8988T (cell line): ENCODE data around the gene IST1.
A peak's percentile ranks its signal among the peaks of the same experiment; 100 is the strongest.
"Not testable (repeated sequence)": the region's sequence is repeated elsewhere in the genome, so short reads cannot be mapped to it uniquely, and the experiment has no call there.

ENCODE experiments used
- DNase-seq: peaks from one replicate; pipeline ENCODE4 v3.0.0; 2011

Gene IST1

DNA sequence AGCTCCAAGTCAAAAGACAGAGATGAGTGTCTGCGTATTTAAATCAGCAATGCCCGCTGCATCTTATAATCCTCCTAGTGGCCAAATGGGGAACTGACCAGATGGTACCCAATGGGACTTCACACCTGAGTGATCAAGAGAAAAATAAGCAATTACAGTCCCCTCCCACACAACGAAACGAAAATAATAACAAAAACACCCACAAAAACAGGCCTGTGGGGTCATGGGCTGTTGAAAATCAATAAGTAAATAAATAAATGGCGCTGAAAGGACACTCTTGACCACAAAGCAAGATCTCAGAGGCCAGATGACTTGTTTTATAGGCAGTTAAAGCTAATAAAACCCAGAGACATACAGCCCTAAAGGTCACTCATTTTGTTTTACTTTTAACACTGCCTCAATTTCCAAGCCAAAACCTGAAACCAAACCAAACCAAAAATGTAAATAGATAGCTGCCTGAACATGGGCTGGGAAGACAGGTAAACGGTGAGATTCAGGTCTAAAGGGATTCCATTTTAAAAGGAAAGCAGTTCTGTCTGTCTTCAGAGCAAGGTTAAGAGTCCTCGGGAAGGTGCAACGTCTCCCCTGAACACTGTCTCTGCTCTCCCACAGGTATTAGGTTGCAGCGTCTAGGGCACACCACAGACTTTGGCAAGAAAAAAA lies 12.7 kb upstream of the IST1 start:
- peak; percentile 55 for DNase-seq

DNA sequence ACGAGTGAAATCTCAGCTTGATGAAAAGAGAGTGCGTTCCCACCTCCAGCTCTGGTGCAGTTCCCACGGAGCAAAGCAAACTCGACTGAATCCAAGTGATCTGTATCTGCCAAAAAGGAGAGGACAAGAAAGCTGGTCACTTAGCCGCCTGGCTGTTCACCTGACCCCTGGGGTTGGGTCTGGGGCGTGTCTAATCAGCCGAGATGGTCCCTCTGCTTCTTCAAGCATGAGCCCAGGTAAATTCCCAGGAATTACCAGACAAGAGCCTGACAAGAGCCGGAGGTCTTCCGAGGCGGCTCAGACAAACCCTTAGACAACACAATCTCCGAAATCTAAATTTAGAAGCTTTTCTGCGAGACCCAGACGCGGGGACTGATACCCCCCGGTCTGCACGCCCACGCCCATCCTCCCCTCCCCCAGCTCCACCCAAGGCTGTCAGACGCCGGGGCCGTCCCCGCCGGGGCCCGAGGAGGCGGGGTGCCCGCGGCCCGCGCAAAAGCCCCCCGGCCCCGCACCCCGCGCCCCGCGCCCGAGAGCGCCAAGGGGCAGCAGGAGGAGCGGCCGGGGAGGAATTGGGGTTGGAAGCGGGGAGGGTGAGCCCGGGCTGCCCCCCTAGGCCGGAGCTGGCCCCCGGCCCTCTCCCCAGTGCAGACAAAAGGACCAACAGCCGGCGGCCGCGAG lies 12.0 kb upstream of the IST1 start:
- DNase-seq = no peak

DNA sequence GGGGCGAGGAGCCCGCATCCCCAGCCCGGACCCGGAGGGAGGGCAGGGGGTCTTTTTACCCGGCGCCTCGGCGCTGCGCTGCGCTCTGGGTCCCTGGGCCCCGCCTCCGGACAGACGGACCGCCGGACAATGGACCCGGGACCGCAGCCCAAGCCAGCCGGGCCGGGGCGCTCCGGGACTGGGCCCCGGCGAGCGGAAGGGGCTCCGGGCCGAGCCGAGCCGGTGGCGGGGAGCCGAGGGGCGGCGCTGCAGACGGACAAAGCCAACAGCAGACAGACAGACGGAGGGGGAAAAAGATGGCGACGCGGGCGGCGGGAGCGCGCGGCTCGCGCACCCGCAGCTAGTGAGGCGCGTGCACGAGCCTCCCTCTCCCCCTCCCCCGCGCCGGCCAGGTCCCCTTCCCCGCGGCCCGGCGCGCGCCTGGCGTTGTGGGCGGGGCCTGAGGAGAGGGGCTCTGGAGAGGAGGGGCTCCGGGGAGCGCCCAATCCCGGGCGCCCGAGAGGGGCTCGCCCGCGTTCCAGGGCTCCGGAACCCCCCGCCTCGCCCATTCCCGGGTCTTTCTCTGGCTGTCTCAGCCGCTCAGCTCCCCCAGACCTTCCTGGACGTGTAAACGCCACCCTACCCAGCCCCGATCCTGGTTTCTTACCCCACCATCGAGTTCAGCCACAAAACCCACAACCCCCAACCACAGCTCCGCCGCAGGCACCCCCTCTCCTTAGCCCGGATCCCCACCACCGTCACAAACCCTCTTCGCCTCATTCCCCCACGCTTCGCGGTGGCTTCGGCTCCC lies 11.3 kb upstream of the IST1 start, which contains the start of gene ZNF821:
Gene ZNF821, minus strand, starts transcription at position 334 of the 790 bp plus-strand sequence. CDS start 4,236 bp downstream, outside the sequence.
- peak; percentile 93 for DNase-seq

DNA sequence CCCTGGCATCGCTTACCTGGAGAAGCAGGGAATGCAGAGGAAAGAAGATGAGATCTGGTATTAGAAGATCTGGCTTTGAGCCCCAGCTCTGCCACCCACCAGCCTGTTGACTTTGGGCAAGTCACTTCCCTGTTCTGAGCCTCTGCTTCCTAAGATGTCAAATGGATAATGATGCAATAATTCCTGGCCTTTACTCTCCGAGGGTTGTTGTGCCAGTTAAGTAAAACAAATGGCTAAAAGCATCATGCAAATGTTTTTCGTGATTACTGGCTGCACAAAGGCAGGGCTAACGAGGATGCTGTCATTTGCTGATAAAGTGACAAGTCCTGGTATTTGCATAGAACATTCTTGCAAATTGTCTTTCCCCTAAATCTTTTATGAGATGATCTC lies 10.1 kb upstream of the IST1 start:
- no peak for DNase-seq

DNA sequence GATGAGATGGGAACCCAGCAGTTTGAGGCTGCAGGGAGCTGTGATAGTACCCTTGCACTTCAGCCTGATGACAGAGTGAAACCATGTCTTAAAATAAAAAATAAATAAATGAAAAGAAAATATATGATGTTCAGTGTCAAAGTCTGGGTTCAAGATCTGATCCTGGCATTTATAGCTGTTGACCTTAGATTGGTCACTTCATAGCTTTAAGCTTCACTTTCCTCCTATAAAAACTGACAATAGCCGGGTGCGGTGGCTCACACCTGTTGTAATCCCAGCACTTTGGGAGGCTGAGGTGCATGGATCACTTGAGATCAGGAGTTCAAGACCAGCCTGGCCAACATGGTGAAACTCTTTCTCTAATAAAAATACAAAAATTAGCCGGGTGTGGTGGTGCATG lies 6.2 kb upstream of the IST1 start:
- DNase-seq = no peak

DNA sequence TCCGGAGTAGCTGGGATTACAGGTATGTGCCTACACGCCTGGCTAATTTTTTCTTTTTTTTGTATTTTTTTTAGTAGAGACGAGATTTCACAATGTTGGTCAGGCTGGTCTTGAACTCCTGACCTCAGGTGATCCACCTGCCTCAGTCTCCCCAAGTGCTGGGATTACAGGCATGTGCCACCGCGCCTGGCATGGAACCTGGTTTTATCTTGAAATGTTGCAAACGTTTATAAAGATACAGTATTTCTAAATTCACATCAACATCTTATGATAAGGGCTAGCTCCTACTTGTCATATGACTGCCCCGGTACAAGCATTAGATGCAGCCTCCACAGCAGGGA lies 1.5 kb upstream of the IST1 start:
- DNase-seq = no peak

DNA sequence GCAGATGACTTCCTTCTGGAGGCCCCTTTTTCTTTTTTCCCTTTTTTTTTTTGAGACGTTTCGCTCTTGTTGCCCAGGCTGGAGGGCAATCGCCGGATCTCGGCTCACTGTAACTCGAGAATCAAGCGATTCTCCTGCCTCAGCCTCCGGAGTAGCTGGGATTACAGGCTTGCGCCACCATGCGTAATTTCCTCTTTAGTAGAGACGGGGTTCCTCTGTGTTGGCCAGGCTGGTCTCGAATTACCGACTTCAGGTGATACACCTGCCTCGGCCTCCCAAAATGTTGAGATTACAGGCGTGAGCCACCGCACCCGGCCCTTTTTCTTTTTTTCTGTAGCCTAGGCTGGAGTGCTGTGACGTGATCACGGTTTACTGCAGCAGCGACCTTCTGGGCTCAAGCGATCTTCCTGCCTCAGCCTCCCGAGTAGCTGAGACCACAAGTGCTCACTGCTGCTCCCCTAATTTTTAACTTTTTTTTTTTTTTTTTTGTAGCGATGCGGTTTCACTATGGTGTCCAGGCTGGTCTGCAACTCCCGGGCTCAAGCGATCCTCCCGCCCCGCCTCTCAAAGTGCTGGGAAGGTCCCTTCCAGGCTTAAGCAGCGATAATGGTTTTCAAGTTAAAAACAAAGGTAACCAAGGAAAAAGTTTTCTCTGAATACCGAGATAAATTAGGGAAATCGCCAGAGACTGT lies 956 bp upstream of the IST1 start:
- no peak for DNase-seq

DNA sequence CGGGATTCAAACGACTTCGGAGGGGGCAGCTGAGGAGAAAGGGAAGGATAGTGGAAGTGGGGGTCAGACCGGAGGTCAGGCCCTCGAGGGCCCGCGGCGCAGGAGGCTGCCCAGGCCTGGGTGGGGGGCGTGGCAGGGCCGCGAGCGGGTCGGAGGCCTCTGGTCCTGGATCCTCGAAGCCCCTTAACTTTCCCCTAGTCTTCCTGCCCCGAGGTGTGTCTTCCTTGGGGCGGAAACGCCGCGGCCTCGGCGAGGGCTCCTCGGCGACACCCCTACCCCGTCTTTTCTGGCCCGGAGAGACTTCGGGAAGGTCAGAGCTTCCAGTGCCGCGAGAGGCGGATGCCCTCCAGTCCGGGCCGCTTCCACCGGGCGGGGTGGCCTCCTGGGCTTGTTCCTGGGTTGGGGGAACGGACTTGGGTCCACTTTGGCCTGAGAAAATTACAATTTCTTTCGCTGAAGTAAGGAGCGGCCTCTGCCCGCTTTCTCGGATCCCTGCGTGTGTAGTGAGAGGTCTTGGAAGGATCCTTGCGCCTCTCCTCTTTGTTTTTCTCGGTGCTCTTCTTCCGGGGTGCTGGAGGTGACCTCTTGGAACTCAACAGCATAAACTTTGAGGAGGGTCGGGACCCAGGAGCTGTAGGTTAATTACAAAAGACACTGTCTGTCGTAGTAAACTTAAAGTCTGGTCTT lies 491 bp downstream of the IST1 start:
- no peak for DNase-seq

DNA sequence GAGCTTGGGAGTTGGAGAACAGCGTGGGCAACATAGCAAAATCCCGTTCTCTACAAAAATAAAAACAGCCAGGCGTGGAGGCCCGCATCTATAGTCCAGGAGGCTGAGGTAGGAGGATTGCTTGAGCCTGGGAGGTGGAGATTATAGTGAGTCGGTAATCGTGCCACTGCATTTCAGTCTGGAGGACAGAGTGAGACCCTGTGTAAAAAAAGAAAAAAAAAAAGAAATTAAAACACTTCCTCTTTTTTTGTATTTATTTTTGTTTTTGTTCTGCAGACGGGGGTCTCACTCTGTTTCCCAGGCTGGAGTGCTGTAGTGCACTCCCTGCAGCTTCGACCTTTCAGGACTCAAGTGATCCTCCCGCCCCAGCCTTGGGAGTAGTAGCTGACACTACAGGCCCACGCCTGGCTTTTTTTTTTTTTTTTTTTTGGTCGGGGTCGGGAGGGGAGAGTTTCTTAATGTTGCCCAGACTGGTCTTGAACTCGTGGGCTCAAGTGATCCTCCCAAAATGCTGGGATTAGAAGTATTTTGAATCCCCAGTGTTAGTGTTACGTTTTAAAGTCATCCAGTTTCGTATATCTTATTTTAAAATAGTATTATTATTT lies 1.5 kb downstream of the IST1 start:
- DNase-seq = no peak

DNA sequence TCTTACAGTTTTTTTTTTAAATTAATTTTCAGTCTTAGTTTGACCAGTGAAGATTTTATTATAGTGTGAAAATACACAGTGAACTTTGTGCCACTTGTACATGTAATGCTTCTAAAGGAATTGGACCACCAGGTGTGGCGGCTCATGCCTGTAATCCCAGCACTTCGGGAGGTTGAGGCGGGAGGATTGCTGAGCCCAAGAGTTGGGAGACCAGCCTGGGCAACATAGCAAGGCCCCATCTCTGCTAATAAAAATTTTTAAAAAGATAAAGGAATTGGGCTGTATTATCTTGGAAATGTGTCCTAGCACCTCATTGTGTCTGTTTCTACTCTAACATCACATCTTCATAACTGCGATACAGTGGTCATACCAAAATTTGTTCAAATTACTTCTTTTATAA lies 3.8 kb downstream of the IST1 start:
- DNase-seq = no peak

DNA sequence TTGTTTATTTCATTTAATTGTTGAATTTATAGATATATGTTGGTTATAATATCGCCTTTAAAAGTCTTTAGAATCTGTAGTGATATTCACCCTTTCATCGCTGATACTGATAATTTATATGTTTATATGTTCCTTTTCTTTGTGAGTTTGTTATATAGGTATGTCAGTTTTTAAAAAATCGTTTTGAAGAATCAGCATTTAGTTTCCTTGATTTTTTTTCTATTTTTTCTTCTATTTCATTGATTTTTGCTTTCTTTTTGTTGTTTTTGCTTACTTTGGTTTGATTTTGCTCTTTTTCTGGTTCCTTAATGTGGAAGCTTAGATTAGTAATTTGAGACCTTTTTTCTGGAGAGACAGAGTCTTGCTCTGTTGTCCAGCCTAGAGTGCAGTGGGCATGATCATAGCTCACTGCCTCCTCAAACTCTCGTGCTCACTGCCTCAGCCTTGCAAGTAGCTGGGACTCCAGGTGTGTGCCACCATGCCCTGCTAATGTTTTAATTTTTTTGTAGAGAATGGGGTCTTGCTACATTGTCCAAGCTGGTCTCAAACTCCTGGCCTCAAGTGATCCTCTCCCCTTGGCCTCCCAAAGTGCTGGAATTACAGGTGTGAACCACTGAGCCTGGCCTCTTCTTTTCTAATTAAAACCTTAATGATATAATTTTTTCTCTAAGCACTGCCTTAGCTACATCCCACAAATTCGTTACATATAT lies 7.5 kb downstream of the IST1 start:
- DNase-seq = no peak

DNA sequence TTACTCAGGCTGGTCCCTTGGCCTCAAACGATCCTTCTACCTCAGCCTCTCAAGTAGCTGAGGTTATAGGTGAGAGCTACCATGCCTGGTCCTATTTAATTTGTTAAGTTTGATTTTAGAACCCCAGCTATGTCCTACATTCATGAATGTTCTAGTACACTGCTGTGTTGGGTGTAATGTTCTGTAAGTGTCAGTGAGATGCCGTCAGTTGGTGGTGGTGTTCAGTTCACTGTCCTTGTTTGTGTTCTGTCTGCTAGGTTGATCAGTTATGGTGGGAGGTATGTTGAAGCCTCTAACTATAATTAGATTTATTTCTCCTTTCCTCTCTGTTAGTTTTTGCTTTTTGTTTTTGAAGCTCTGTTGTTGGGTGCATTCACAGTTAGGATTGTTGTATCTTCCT lies 8.3 kb downstream of the IST1 start:
- no peak for DNase-seq

DNA sequence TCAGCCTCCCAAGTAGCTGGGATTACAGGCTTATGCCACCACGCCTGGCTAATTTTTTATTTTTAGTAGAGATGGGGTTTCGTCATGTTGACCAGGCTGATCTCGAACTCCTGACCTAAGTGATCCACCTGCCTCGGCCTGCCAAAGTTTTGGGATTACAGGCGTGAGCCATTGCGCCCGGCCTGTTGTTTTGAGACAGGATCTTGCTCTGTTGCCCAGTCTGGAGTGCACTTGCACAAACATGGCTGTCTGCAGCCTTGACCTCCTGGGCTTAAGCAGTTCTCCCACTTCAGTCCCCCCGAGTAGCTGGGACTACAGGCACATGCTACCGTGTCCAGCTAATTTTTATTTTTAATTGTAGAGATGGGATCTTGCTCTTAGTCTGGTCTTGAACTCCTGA lies 8.9 kb downstream of the IST1 start:
- DNase-seq = no peak

DNA sequence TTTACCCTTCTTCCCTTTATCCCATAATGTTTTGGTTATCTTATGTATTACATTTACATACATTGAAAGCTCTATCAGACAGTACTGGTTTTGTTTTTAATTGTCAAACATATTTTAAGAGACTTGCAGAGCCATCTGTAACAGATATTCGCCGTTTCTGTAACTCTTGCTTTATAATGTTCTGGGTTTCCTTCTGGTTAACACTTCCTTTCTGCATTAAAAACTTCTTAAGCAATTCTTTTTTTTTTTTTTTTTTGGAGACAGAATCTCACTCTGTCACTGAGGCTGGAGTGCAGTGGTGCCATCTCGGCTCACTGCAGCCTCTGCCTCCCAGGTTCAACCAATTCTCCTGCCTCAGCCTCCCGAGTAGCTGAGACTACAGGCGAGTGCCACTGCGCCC lies 10.4 kb downstream of the IST1 start:
- DNase-seq = not testable (repeated sequence)

DNA sequence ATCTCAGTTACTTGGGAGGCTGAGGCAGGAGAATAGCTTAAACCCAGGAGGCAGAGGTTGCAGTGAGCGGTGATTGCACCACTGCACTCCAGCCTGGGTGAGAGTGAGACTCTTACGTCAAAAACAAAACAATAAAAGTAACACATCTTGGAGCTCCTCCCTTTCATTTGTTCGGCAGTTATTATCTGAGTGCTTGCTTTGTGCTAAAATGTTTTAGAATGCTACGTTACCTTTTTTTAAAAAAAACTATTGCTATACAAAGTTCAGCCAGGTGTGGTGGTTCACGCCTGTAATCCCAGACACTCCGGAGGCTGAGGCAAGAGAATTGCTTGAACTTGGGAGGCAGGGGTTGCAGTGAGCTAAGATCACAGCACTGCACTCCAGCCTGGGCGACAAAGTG lies 15.8 kb downstream of the IST1 start:
- DNase-seq = no peak

DNA sequence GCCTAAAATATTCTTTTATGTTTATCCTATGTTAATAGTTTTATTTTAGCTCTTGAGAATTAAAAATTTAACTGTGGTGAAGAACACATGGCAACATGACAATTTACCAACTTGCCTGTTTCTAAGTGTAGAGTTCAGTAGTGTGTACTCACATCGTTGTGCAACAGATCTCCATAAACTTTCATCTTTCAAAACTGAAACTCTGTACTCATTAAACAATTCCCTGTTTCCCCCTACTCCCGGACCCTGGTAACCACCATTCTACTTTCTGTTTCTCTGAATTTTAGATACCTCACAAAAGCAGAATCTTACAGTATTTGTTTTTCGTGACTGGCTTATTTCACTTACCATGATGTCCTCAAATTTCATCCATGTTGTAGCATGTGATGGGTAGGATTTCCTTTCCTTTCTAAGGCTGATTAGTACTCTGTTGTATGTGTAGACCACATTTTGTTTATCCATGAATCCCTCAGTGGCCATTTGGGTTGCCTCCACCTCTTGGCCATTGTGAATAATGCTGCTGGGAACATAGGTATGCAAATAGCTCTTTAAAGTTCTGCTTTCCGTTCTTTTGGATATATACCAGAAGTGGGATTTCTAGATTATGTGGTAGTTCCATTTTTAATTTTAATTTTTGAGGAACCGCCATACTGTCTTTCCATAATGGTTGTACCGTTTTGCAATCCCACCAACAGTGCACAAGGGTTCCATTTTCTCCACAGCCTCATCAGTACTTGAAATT lies 17.4 kb downstream of the IST1 start:
- no peak for DNase-seq

DNA sequence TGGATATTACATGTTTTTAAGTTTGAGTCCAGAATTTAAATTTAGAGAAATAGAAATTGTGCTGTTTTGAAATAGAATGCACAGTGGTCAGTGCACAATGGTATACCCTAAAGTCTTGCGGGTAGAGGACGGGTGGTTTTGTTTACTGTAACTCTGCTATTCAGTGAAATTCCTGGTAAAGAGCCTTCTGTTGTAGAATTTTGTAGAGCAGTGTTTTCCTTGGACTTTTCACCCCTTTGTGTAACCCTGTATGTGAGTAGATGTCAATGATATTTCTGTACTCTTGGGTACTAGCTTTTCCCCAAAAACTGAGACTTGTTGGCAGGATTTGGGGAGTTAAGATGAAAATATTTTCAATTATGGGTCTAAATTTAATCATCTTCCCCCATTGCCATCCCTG lies 19.5 kb downstream of the IST1 start:
- no peak for DNase-seq

DNA sequence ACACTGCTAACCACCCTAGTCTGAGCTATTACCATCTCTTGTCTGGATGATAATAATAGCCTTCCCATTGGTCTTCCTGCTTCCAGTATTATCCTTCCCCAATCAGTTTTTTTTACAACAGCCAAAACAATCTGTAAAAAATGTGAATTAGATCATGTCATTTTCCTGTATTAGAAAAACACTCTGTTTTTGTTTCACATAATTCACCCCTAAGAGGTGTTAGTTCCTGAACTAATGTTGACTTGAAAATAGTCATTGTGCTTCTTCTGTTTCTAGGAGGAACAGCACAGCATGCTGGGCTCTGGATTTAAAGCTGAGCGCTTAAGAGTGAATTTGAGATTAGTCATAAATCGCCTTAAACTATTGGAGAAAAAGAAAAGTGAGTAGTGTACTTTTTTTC lies 20.0 kb downstream of the IST1 start:
- no peak for DNase-seq

DNA sequence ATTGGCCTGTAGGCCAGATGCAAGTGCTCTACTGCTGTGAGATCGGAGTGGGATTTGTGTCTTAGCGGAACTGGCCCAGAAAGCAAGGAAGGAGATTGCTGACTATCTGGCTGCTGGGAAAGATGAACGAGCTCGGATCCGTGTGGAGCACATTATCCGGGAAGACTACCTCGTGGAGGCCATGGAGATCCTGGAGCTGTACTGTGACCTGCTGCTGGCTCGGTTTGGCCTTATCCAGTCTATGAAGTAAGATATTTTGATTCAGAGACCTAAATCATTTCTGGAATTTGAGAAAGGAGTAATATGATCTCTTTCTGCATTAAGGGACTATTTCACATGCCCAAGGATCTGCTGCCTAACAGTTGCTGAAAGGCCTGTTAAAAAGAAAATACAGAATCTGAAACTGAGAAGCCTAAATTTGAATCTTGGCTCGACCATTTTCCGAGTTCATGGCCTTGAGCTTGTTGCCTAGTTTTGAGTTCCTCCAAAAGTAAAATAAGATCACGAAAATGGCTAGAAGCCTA lies 21.1 kb downstream of the IST1 start:
- no peak for DNase-seq

DNA sequence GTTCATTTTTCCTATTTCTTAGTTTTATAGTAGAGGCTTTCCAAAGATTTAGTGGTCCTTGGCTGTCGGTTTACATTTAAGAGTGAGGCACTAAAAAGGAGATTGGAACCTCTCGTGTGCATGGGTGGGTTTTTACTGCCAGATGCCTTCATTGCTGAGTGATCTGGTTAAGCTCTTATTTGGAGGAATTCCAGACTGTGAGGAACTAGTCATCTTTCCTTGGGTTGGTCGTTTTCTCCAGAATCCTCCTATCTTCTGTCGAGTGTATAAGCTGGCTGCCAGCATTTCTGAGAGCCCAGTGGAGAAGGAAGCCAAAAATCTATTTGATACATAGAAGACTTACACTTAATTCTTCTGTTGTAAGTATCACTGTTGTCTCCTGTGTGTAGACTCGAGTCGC lies 22.6 kb downstream of the IST1 start:
- DNase-seq = no peak

DNA sequence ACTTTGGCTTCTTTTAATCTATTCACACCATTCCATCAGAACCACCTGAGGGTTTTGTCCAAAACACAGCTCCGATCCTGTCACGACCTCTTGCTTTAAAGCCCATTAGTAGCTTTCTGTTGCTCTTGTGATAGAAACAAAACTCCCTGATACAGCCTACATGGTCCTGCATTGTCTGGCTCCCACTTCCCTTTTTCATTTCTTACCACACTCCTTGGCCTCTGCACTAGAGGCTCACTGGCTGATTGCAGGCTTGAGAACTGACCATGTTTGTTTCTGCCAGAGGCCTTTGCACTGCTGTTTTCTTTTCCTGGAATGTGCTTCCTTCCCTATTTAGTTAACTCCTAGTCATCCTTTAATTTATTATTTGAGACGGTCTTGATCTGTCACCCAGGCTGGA lies 23.7 kb downstream of the IST1 start:
- DNase-seq = no peak
